ENCODE data around the gene PLEKHM3.

Gene PLEKHM3

GRCh38 chr2:208024091-208024490 is 1.2 kb downstream of the PLEKHM3 start:
- no peak for TF ChIP-seq ZBTB7A (IDR thresholded peaks at IDR 0.05; ENCODE audit: low read depth)
- no peak for TF ChIP-seq RAD21 (IDR thresholded peaks at IDR 0.05; ENCODE audit: low read depth)
- TF ChIP-seq CEBPB (IDR thresholded peaks at IDR 0.05), result no peak
- TF ChIP-seq, protein P1, sequence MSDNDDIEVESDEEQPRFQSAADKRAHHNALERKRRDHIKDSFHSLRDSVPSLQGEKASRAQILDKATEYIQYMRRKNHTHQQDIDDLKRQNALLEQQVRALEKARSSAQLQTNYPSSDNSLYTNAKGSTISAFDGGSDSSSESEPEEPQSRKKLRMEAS (IDR thresholded peaks at IDR 0.05), result no peak

- TF ChIP-seq USF1 (IDR thresholded peaks at IDR 0.05) (no peak), RAD21 (IDR thresholded peaks at IDR 0.05; ENCODE audit: low read depth) (no peak), FOXM1 (IDR thresholded peaks at IDR 0.05; ENCODE audit: borderline replicate concordance, low read depth) (no peak), CREB1 (IDR thresholded peaks at IDR 0.05; ENCODE audit: low read depth) (no peak), CEBPB (IDR thresholded peaks at IDR 0.05) (no peak), TCF12 (IDR thresholded peaks at IDR 0.05; ENCODE audit: low read depth) (no peak), EGR1 (IDR thresholded peaks at IDR 0.05) (no peak), ZBTB7A (IDR thresholded peaks at IDR 0.05; ENCODE audit: low read depth) (no peak)
- TF ChIP-seq, protein P1 (IDR thresholded peaks at IDR 0.05), result no peak
- TF ChIP-seq, protein P2, sequence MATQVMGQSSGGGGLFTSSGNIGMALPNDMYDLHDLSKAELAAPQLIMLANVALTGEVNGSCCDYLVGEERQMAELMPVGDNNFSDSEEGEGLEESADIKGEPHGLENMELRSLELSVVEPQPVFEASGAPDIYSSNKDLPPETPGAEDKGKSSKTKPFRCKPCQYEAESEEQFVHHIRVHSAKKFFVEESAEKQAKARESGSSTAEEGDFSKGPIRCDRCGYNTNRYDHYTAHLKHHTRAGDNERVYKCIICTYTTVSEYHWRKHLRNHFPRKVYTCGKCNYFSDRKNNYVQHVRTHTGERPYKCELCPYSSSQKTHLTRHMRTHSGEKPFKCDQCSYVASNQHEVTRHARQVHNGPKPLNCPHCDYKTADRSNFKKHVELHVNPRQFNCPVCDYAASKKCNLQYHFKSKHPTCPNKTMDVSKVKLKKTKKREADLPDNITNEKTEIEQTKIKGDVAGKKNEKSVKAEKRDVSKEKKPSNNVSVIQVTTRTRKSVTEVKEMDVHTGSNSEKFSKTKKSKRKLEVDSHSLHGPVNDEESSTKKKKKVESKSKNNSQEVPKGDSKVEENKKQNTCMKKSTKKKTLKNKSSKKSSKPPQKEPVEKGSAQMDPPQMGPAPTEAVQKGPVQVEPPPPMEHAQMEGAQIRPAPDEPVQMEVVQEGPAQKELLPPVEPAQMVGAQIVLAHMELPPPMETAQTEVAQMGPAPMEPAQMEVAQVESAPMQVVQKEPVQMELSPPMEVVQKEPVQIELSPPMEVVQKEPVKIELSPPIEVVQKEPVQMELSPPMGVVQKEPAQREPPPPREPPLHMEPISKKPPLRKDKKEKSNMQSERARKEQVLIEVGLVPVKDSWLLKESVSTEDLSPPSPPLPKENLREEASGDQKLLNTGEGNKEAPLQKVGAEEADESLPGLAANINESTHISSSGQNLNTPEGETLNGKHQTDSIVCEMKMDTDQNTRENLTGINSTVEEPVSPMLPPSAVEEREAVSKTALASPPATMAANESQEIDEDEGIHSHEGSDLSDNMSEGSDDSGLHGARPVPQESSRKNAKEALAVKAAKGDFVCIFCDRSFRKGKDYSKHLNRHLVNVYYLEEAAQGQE (IDR thresholded peaks at IDR 0.05; ENCODE audit: low read depth), result no peak
Measured at GRCh38 chr2:208020253-208020652, 5.1 kb downstream of the PLEKHM3 start.

DNA sequence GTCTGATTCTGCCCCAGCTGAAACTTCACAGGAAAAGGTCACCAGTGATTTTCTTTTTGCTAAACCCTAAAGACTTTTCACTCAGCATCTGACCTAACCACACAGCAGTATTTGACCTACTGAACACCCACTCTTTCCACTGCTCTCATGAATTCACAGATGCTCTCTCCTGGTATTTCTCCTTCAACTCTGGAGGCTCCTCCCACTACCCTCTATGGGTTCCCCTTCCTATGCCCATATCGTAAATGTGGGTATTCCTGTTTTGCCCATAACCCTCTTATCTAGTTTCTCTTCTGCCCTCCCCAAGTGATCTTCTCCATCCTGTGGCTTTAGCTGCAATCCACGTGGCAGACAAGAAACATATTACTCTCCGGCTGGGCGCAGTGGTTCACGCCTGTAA is 7.6 kb downstream of the PLEKHM3 start:
- TF ChIP-seq YY1 (IDR thresholded peaks at IDR 0.05; ENCODE audit: low read depth) (no peak), ZBTB7A (IDR thresholded peaks at IDR 0.05; ENCODE audit: low read depth) (no peak), FOXM1 (IDR thresholded peaks at IDR 0.05; ENCODE audit: borderline replicate concordance, low read depth) (no peak), USF1 (IDR thresholded peaks at IDR 0.05) (no peak)
- TF ChIP-seq, protein P2 (IDR thresholded peaks at IDR 0.05; ENCODE audit: low read depth), result no peak
- TF ChIP-seq, protein P1 (IDR thresholded peaks at IDR 0.05), result no peak

GRCh38 chr2:208015475-208015874 is 9.9 kb downstream of the PLEKHM3 start:
- TF ChIP-seq NFIC (IDR thresholded peaks at IDR 0.05) (no peak), EP300 (IDR thresholded peaks at IDR 0.05; ENCODE audit: borderline replicate concordance) (no peak), TCF12 (IDR thresholded peaks at IDR 0.05; ENCODE audit: low read depth) (no peak), USF1 (IDR thresholded peaks at IDR 0.05) (no peak), ZBTB7A (IDR thresholded peaks at IDR 0.05; ENCODE audit: low read depth) (no peak), EGR1 (IDR thresholded peaks at IDR 0.05) (no peak), CREB1 (IDR thresholded peaks at IDR 0.05; ENCODE audit: low read depth) (no peak), CEBPB (IDR thresholded peaks at IDR 0.05) (no peak), YY1 (IDR thresholded peaks at IDR 0.05; ENCODE audit: low read depth) (no peak), RAD21 (IDR thresholded peaks at IDR 0.05; ENCODE audit: low read depth) (no peak), FOXM1 (IDR thresholded peaks at IDR 0.05; ENCODE audit: borderline replicate concordance, low read depth) (no peak), TAF1 (IDR thresholded peaks at IDR 0.05; ENCODE audit: low read depth) (no peak)
- TF ChIP-seq, protein P1 (IDR thresholded peaks at IDR 0.05), result no peak
- TF ChIP-seq, protein P2 (IDR thresholded peaks at IDR 0.05; ENCODE audit: low read depth), result no peak
